HG02970 (cell line): ENCODE results near the gene PDE3A.

Experiments used
- ATAC-seq: cut with Tn5 transposase; IDR thresholded peaks from one replicate; pipeline ENCODE4 v1.9.1; 2021; ENCODE audit warnings: mild to moderate bottlenecking, moderate library complexity, moderate number of reproducible peaks; ENCODE audit not compliant: unreplicated experiment, low FRiP score

Gene PDE3A

GRCh38 chr12:20453756-20454310 lies 85.5 kb downstream of the PDE3A start:
- no peak for ATAC-seq

GRCh38 chr12:20455001-20455706 lies 86.8 kb downstream of the PDE3A start:
- no peak for ATAC-seq

GRCh38 chr12:20457582-20457981 lies 89.2 kb downstream of the PDE3A start:
- ATAC-seq, result no peak

- no peak for ATAC-seq
Measured at GRCh38 chr12:20458011-20458410, 89.7 kb downstream of the PDE3A start.

- no peak for ATAC-seq
Measured at GRCh38 chr12:20459920-20460319, 91.6 kb downstream of the PDE3A start.

GRCh38 chr12:20460956-20461355 lies 92.6 kb downstream of the PDE3A start:
- no peak for ATAC-seq

- ATAC-seq, result no peak
Measured at GRCh38 chr12:20463913-20464524, 95.7 kb downstream of the PDE3A start.

- ATAC-seq, result no peak
Measured at GRCh38 chr12:20469300-20469699, 101.0 kb downstream of the PDE3A start.

- no peak for ATAC-seq
Measured at GRCh38 chr12:20469756-20470155, 101.4 kb downstream of the PDE3A start.

- no peak for ATAC-seq
Measured at GRCh38 chr12:20472102-20472782, 103.9 kb downstream of the PDE3A start.

- ATAC-seq, result no peak
Measured at GRCh38 chr12:20473133-20473532, 104.8 kb downstream of the PDE3A start.

GRCh38 chr12:20474016-20474415 lies 105.7 kb downstream of the PDE3A start:
- ATAC-seq, result no peak

GRCh38 chr12:20474443-20474842 lies 106.1 kb downstream of the PDE3A start:
- no peak for ATAC-seq

GRCh38 chr12:20475542-20475941 lies 107.2 kb downstream of the PDE3A start:
- ATAC-seq, result no peak

- ATAC-seq, result no peak
Measured at GRCh38 chr12:20476551-20476950, 108.2 kb downstream of the PDE3A start.

- no peak for ATAC-seq
Measured at GRCh38 chr12:20477255-20477654, 108.9 kb downstream of the PDE3A start.

GRCh38 chr12:20477672-20478071 lies 109.3 kb downstream of the PDE3A start:
- ATAC-seq, result no peak

GRCh38 chr12:20482491-20483054 lies 114.2 kb downstream of the PDE3A start:
- ATAC-seq, result no peak

- ATAC-seq, result no peak
Measured at GRCh38 chr12:20483776-20484175, 115.4 kb downstream of the PDE3A start.

- no peak for ATAC-seq
Measured at GRCh38 chr12:20486233-20486632, 117.9 kb downstream of the PDE3A start.

GRCh38 chr12:20487519-20487918 lies 119.2 kb downstream of the PDE3A start:
- no peak for ATAC-seq
